GM19351 (cell line): ENCODE data around the gene TJAP1.
A peak's percentile ranks its signal among the peaks of the same experiment; 100 is the strongest.
"Not testable (repeated sequence)": the region's sequence is repeated elsewhere in the genome, so short reads cannot be mapped to it uniquely, and the experiment has no call there.

Experiments
- ATAC-seq: cut with Tn5 transposase; IDR thresholded peaks from one replicate; pipeline ENCODE4 v1.9.1; 2021; ENCODE audit warnings: mild to moderate bottlenecking, moderate library complexity; ENCODE audit not compliant: unreplicated experiment

The TJAP1 gene

GRCh38 chr6:43522547-43523261 is 45.3 kb downstream of the TJAP1 start:
- no peak for ATAC-seq

- ATAC-seq, result no peak
Measured at GRCh38 chr6:43523284-43523683, 45.9 kb downstream of the TJAP1 start.

GRCh38 chr6:43524483-43524961 is 47.2 kb downstream of the TJAP1 start:
- no peak for ATAC-seq

- no peak for ATAC-seq
Measured at GRCh38 chr6:43532201-43532600, 54.8 kb downstream of the TJAP1 start.

- ATAC-seq, result not testable (repeated sequence)
Measured at GRCh38 chr6:43538986-43539385, 61.6 kb downstream of the TJAP1 start.

GRCh38 chr6:43539409-43539808 is 62.0 kb downstream of the TJAP1 start:
- ATAC-seq, result not testable (repeated sequence)

GRCh38 chr6:43540507-43540906 is 63.1 kb downstream of the TJAP1 start:
- no peak for ATAC-seq

GRCh38 chr6:43541774-43542471 is 64.6 kb downstream of the TJAP1 start:
- ATAC-seq, result peak; percentile 76

GRCh38 chr6:43544461-43544860 is 67.1 kb downstream of the TJAP1 start:
- ATAC-seq, result no peak

GRCh38 chr6:43547222-43547621 is 69.9 kb downstream of the TJAP1 start:
- ATAC-seq, result no peak
